ENCODE data around the gene CACNA2D2.

DNA sequence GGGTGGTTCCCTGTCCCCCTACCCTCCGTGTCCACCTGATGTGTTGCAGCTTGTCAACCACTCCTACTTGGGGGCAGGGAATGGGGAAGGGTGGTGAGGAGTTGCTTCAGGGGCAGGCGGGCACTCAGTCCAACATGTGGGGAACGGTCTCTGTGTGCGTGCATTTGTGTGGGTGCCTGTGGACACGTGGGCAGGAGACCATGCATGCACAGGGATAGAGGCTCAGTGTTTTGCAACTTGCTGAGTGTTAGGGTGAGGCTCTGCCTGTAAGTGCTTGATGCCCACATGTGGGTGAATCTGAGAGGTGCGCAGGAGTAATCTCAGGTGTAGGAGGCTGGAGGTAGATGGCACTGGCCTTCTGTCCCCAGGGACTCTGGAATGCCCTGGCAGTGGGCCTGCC is 119.7 kb downstream of the CACNA2D2 start:
- no peak for TF ChIP-seq SMC3 (IDR thresholded peaks at IDR 0.05; ENCODE audit: low read depth, low read length)
- TF ChIP-seq, protein P1, sequence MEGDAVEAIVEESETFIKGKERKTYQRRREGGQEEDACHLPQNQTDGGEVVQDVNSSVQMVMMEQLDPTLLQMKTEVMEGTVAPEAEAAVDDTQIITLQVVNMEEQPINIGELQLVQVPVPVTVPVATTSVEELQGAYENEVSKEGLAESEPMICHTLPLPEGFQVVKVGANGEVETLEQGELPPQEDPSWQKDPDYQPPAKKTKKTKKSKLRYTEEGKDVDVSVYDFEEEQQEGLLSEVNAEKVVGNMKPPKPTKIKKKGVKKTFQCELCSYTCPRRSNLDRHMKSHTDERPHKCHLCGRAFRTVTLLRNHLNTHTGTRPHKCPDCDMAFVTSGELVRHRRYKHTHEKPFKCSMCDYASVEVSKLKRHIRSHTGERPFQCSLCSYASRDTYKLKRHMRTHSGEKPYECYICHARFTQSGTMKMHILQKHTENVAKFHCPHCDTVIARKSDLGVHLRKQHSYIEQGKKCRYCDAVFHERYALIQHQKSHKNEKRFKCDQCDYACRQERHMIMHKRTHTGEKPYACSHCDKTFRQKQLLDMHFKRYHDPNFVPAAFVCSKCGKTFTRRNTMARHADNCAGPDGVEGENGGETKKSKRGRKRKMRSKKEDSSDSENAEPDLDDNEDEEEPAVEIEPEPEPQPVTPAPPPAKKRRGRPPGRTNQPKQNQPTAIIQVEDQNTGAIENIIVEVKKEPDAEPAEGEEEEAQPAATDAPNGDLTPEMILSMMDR (conservative IDR thresholded peaks at IDR 0.05; ENCODE audit: low read depth, low read length), result no peak
